CD4-positive, alpha-beta T cell (primary cell): ENCODE data around the gene IGFL2. TPM values are rescaled to one million over a fixed set of nuclear protein-coding genes. Genes with fewer than 3 reads are reported as not detected.

ENCODE experiments used
- ATAC-seq: fragments of 200-7000 bp; cut with Tn5 transposase; one replicate; pipeline ENCODE4 v1.10.0; 2022; ENCODE audit warnings: mild to moderate bottlenecking; ENCODE audit not compliant: poor library complexity
- CTCF ChIA-PET: fragments of 350-600 bp; sonication (Branson Sonifier 250); formaldehyde crosslinking; loops from one replicate; lab custom pipeline; 2021; ENCODE audit warnings: antibody characterized with exemption, inconsistent platforms; lab: Charles Lee
- POLR2A ChIA-PET: fragments of 350-600 bp; sonication (Branson Sonifier 250); formaldehyde crosslinking; loops from one replicate; lab custom pipeline; 2021; ENCODE audit warnings: antibody characterized with exemption, inconsistent platforms; lab: Charles Lee
- DNase-seq, 14 experiments: peaks; one replicate each; pipeline ENCODE4 v3.0.0-alpha.2; 2013 to 2020; ENCODE audit warnings: mixed read lengths in 2 of 14
- H3K27ac ChIP-seq, 2 donors: one replicate each; pipeline versions ENCODE4 v1.5.1 to v1.7.0; 2013; ENCODE audit warnings: low read length in 2 of 2, low read depth in 1 of 2, mild to moderate bottlenecking in 1 of 2
- H3K27me3 ChIP-seq, 2 experiments: 1 replicate in 1 of 2; 2 replicates in 1 of 2; pipeline versions ENCODE4 v1.6.1 to v1.7.0; 2013; ENCODE audit warnings: low read length in 2 of 2, control low read depth in 1 of 2, mild to moderate bottlenecking in 1 of 2, moderate library complexity in 1 of 2; ENCODE audit not compliant: insufficient read depth in 2 of 2, control insufficient read depth in 1 of 2
- H3K36me3 ChIP-seq: one replicate; pipeline ENCODE4 v1.6.1; 2013; ENCODE audit warnings: low read length, control low read depth; ENCODE audit not compliant: insufficient read depth
- H3K4me1 ChIP-seq: one replicate; pipeline ENCODE4 v1.6.1; 2013; ENCODE audit warnings: low read length, control low read depth; ENCODE audit not compliant: insufficient read depth
- H3K4me3 ChIP-seq: one replicate; pipeline ENCODE4 v1.5.1; 2013; ENCODE audit warnings: mild to moderate bottlenecking, low read length, moderate library complexity
- H3K9me3 ChIP-seq, 2 experiments: 1 replicate in 1 of 2; 2 replicates in 1 of 2; pipeline versions ENCODE4 v1.6.1 to v1.7.0; 2013; ENCODE audit warnings: low read length in 2 of 2, mild to moderate bottlenecking in 2 of 2, control low read depth in 1 of 2, moderate library complexity in 1 of 2; ENCODE audit not compliant: control insufficient read depth in 1 of 2, insufficient read depth in 1 of 2
- H3K27ac Mint-ChIP-seq: one replicate; pipeline ENCODE4 v1.8.0; 2020; ENCODE audit warnings: mixed read lengths
- H3K27me3 Mint-ChIP-seq: one replicate; pipeline ENCODE4 v1.8.0; 2021; ENCODE audit warnings: mixed read lengths
- H3K36me3 Mint-ChIP-seq: one replicate; pipeline ENCODE4 v1.8.0; 2021; ENCODE audit warnings: low read depth, mixed read lengths
- H3K4me1 Mint-ChIP-seq: one replicate; pipeline ENCODE4 v1.8.0; 2021; ENCODE audit warnings: low read depth, mixed read lengths
- H3K4me3 Mint-ChIP-seq: one replicate; pipeline ENCODE4 v1.8.0; 2020; ENCODE audit warnings: mild to moderate bottlenecking, mixed read lengths
- H3K9me3 Mint-ChIP-seq: one replicate; pipeline ENCODE4 v1.8.0; 2020; ENCODE audit warnings: mixed read lengths
- intact Hi-C, 2 experiments: fragments of 100-400 bp; cut with DNase I in 1 of 2; cut with micrococcal nuclease in 1 of 2; formaldehyde crosslinking; loops; one replicate each; pipeline versions ENCODE4 v1.15.1 to v1.9.0; 2023 to 2025; cut with DNase I, micrococcal nuclease
- total RNA-seq, 174 experiments: library from RNA in 2 of 174; stranded (reverse) in 2 of 174; gene quantifications; one replicate each; pipeline ENCODE4 v1.2.3 and lab custom pipeline; 2021 to 2026
- TF ChIP-seq, protein P1 (sequence below): fragments of 200-600 bp; IDR thresholded peaks from one replicate; pipeline ENCODE4 v1.8.0; 2022; ENCODE audit warnings: antibody characterized with exemption, mild to moderate bottlenecking

IGFL2 gene
- total RNA-seq, 2 experiments from 2014 or later = not detected

DNA sequence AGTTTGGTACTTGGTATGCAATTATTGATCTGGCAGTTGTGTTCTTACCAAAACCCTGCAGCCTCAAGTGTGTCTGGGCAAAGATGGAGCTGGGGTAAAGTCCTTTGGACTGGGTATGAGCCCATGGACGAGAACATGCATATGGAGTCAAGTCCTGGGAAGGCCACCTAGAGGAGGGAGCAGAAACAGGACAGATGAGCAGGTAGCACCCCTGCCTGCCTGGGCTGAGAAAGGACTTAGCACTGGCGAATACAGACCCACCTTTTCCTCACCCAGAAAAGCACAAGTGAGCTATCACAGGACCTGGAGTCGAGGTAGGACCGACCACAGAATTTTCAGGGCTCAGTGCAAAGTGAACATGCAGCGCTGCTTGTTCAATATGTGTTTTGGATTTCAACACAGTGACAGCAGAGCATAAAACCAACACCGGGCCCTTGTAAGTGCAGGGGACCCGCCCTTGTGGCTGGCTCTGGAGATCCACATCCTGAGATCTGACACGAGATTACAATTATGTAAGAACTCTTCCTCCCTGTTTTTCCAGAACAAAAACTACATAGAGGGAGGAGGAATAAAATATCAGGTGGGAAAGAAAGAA lies 25.9 kb downstream of the IGFL2 start:
- peaks cover 0 to 8% of the 10 kb centered on the region in 2 experiments for H3K9me3 ChIP-seq
- no peak overlapping the region for H3K27ac ChIP-seq
- TF ChIP-seq, protein P1, sequence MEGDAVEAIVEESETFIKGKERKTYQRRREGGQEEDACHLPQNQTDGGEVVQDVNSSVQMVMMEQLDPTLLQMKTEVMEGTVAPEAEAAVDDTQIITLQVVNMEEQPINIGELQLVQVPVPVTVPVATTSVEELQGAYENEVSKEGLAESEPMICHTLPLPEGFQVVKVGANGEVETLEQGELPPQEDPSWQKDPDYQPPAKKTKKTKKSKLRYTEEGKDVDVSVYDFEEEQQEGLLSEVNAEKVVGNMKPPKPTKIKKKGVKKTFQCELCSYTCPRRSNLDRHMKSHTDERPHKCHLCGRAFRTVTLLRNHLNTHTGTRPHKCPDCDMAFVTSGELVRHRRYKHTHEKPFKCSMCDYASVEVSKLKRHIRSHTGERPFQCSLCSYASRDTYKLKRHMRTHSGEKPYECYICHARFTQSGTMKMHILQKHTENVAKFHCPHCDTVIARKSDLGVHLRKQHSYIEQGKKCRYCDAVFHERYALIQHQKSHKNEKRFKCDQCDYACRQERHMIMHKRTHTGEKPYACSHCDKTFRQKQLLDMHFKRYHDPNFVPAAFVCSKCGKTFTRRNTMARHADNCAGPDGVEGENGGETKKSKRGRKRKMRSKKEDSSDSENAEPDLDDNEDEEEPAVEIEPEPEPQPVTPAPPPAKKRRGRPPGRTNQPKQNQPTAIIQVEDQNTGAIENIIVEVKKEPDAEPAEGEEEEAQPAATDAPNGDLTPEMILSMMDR = no peak
- Mint-ChIP-seq H3K27ac (no peak overlapping the region), H3K27me3 (peaks cover 63% of the 10 kb centered on the region), H3K4me3 (no peak overlapping the region), H3K36me3 (no peaks in the 10 kb centered on the region), H3K9me3 (peaks cover 12% of the 10 kb centered on the region), H3K4me1 (no peaks in the 10 kb centered on the region)
- no peak overlapping the region for H3K4me3 ChIP-seq
- H3K27me3 ChIP-seq = peaks cover 4 to 9% of the 10 kb centered on the region in 2 experiments
- no peak for DNase-seq
- no peak for ATAC-seq
- CTCF ChIA-PET = no interaction called here
- intact Hi-C loops = loop anchor here in 1 of 2 experiments (10.0 kb wide), 1 partner anchor 129 kb away; the partner anchor contains the start of gene IGFL4
- H3K36me3 ChIP-seq = no peaks in the 10 kb centered on the region
- POLR2A ChIA-PET = no interaction called here
- no peaks in the 10 kb centered on the region for H3K4me1 ChIP-seq

GRCh38 chr19:46176116-46176860 lies 28.2 kb downstream of the IGFL2 start:
- no peaks in the 10 kb centered on the region for H3K36me3 ChIP-seq
- ChIA-PET POLR2A (no interaction called here), CTCF (no interaction called here)
- DNase-seq (no peak), ATAC-seq (no peak)
- no peaks in the 10 kb centered on the region for H3K9me3 ChIP-seq
- peaks cover 49% of the 10 kb centered on the region for H3K27me3 Mint-ChIP-seq
- H3K27me3 ChIP-seq = peaks cover 7 to 8% of the 10 kb centered on the region in 2 experiments
- no peak overlapping the region for H3K4me3 ChIP-seq
- H3K4me1 Mint-ChIP-seq = no peaks in the 10 kb centered on the region
- H3K27ac Mint-ChIP-seq = no peak overlapping the region
- H3K4me3 Mint-ChIP-seq = no peak overlapping the region
- H3K27ac ChIP-seq = no peak overlapping the region
- H3K9me3 Mint-ChIP-seq = peaks cover 2% of the 10 kb centered on the region
- TF ChIP-seq, protein P1 = no peak
- intact Hi-C loops = loop anchor here in 1 of 2 experiments (10.0 kb wide), 1 partner anchor 131 kb away; the partner anchor contains the start of gene IGFL4
- no peaks in the 10 kb centered on the region for H3K4me1 ChIP-seq
- no peaks in the 10 kb centered on the region for H3K36me3 Mint-ChIP-seq

GRCh38 chr19:46179076-46179759 lies 31.2 kb downstream of the IGFL2 start:
- H3K4me3 Mint-ChIP-seq = no peak overlapping the region
- ATAC-seq (no peak), DNase-seq (no peak)
- Histone ChIP-seq H3K4me1 (no peaks in the 10 kb centered on the region), H3K9me3 (no peaks in the 10 kb centered on the region), H3K36me3 (no peaks in the 10 kb centered on the region), H3K27ac (no peak overlapping the region), H3K27me3 (peaks cover 3 to 11% of the 10 kb centered on the region in 2 experiments), H3K4me3 (no peak overlapping the region)
- no peaks in the 10 kb centered on the region for H3K36me3 Mint-ChIP-seq
- TF ChIP-seq, protein P1 = no peak
- no peaks in the 10 kb centered on the region for H3K4me1 Mint-ChIP-seq
- peaks cover 30% of the 10 kb centered on the region for H3K27me3 Mint-ChIP-seq
- ChIA-PET POLR2A (no interaction called here), CTCF (no interaction called here)
- intact Hi-C loops = loop anchor here in 1 of 2 experiments (10.0 kb wide), 1 partner anchor 134 kb away; the partner anchor contains the start of gene IGFL4
- H3K9me3 Mint-ChIP-seq = no peaks in the 10 kb centered on the region
- no peak overlapping the region for H3K27ac Mint-ChIP-seq
